HepG2 (cell line): ENCODE results near the gene PDGFB. TPM values are rescaled to one million over a fixed set of nuclear protein-coding genes. Genes with fewer than 3 reads are reported as not detected.

Source experiments
- CEBPG ChIP-seq: IDR thresholded peaks from 2 replicates; pipeline ENCODE4 v1.6.1; 2016
- ELF3 ChIP-seq: IDR thresholded peaks from 2 replicates; pipeline ENCODE4 v1.6.1; 2016; ENCODE audit warnings: missing genetic modification reagents, missing compliant biosample characterization
- ELF4 ChIP-seq: sonication (generic); formaldehyde crosslinking; IDR thresholded peaks from 2 replicates; pipeline ENCODE4 v1.5.0; 2020; ENCODE audit warnings: missing genetic modification reagents, mild to moderate bottlenecking, moderate library complexity, borderline replicate concordance
- HDAC2 ChIP-seq: sonication (generic); formaldehyde crosslinking; IDR thresholded peaks from 2 replicates; pipeline ENCODE4 v1.4.0; 2020; ENCODE audit warnings: missing genetic modification reagents
- HHEX ChIP-seq: IDR thresholded peaks from 2 replicates; pipeline ENCODE4 v1.6.1; 2016; ENCODE audit warnings: control low read depth
- HMG20A ChIP-seq: IDR thresholded peaks from 2 replicates; pipeline ENCODE4 v1.6.1; 2016; ENCODE audit warnings: borderline replicate concordance
- HNRNPK ChIP-seq: fragments of 200-400 bp; formaldehyde crosslinking; IDR thresholded peaks from 2 replicates; pipeline ENCODE4 v1.6.1; 2018; ENCODE audit warnings: low read length, low read depth, moderate library complexity, mild to moderate bottlenecking; ENCODE audit not compliant: poor library complexity, severe bottlenecking
- HOXD1 ChIP-seq: sonication (generic); formaldehyde crosslinking; IDR thresholded peaks from 2 replicates; pipeline ENCODE4 v1.5.0; 2020; ENCODE audit warnings: missing genetic modification reagents
- KMT2A ChIP-seq: sonication (generic); formaldehyde crosslinking; IDR thresholded peaks from 2 replicates; pipeline ENCODE4 v1.4.0; 2020; ENCODE audit warnings: missing genetic modification reagents
- MTF2 ChIP-seq: sonication (generic); formaldehyde crosslinking; IDR thresholded peaks from 2 replicates; pipeline ENCODE4 v1.5.0; 2020; ENCODE audit warnings: missing genetic modification reagents, borderline replicate concordance
- NFATC3 ChIP-seq: sonication (generic); formaldehyde crosslinking; IDR thresholded peaks from 2 replicates; pipeline ENCODE4 v1.5.1; 2020; ENCODE audit warnings: mild to moderate bottlenecking, missing genetic modification reagents
- NRL ChIP-seq: sonication (generic); formaldehyde crosslinking; IDR thresholded peaks from 2 replicates; pipeline ENCODE4 v1.5.0; 2020; ENCODE audit warnings: missing genetic modification reagents, mild to moderate bottlenecking, moderate library complexity, borderline replicate concordance
- ONECUT2 ChIP-seq: sonication (generic); formaldehyde crosslinking; IDR thresholded peaks from 2 replicates; pipeline ENCODE4 v1.4.0; 2020; ENCODE audit warnings: missing genetic modification reagents
- PHF21A ChIP-seq: sonication (generic); formaldehyde crosslinking; IDR thresholded peaks from 2 replicates; pipeline ENCODE4 v1.5.0; 2020; ENCODE audit warnings: mild to moderate bottlenecking, missing genetic modification reagents
- RBM39 ChIP-seq: fragments of 200-400 bp; formaldehyde crosslinking; IDR thresholded peaks from one replicate; pipeline ENCODE4 v1.6.1; 2018; ENCODE audit warnings: antibody characterized with exemption, mild to moderate bottlenecking, low read depth, low read length; ENCODE audit not compliant: poor library complexity, severe bottlenecking
- SATB2 ChIP-seq: sonication (generic); formaldehyde crosslinking; IDR thresholded peaks from 2 replicates; pipeline ENCODE4 v1.5.0; 2020; ENCODE audit warnings: missing genetic modification reagents
- SOX5 ChIP-seq: IDR thresholded peaks from 2 replicates; pipeline ENCODE4 v1.6.1; 2016; ENCODE audit warnings: borderline replicate concordance
- SP140L ChIP-seq: sonication (generic); formaldehyde crosslinking; IDR thresholded peaks from 2 replicates; pipeline ENCODE4 v1.4.0; 2020; ENCODE audit warnings: missing genetic modification reagents, borderline replicate concordance
- STAT5B ChIP-seq: sonication (generic); formaldehyde crosslinking; IDR thresholded peaks from 2 replicates; pipeline ENCODE4 v1.4.0; 2020; ENCODE audit warnings: missing genetic modification reagents
- ZNF10 ChIP-seq: sonication (generic); formaldehyde crosslinking; IDR thresholded peaks from 2 replicates; pipeline ENCODE4 v1.4.0; 2020; ENCODE audit warnings: mild to moderate bottlenecking, low read depth, missing genetic modification reagents, borderline replicate concordance
- ZNF138 ChIP-seq: sonication (generic); formaldehyde crosslinking; IDR thresholded peaks from 2 replicates; pipeline ENCODE4 v1.5.0; 2020; ENCODE audit warnings: mild to moderate bottlenecking, low read depth, missing genetic modification reagents
- ZNF333 ChIP-seq: sonication (generic); formaldehyde crosslinking; IDR thresholded peaks from 2 replicates; pipeline ENCODE4 v1.4.0; 2020; ENCODE audit warnings: mild to moderate bottlenecking, missing genetic modification reagents, borderline replicate concordance
- ZNF788 ChIP-seq: sonication (generic); formaldehyde crosslinking; IDR thresholded peaks from 2 replicates; pipeline ENCODE4 v1.5.0; 2020; ENCODE audit warnings: mild to moderate bottlenecking, missing genetic modification reagents, borderline replicate concordance
- ZSCAN25 ChIP-seq: sonication (generic); formaldehyde crosslinking; IDR thresholded peaks from 2 replicates; pipeline ENCODE4 v1.8.0; 2022; ENCODE audit warnings: mild to moderate bottlenecking, missing genetic modification reagents
- ZSCAN29 ChIP-seq: sonication (generic); formaldehyde crosslinking; conservative IDR thresholded peaks from 2 replicates; pipeline ENCODE4 v1.4.0; 2020; ENCODE audit warnings: mild to moderate bottlenecking, missing genetic modification reagents
- ZSCAN9 ChIP-seq: IDR thresholded peaks from 2 replicates; pipeline ENCODE4 v1.6.1; 2016; ENCODE audit warnings: borderline replicate concordance
- polyA plus RNA-seq, 8 experiments: library from polyadenylated mRNA; depleted of rRNA in 3 of 8; stranded (reverse) in 7 of 8; unstranded in 1 of 8; fragments of >200 nt; fragmentation: Illumina TruSeq in 4 of 8; extraction: Trizol in 4 of 8; gene quantifications; 2 replicates each; pipeline versions ENCODE4 v1.2.1 to v1.2.3, GENCODE V29; 2011 to 2016; ENCODE audit warnings: low read depth in 4 of 8, missing spikeins in 1 of 8, mixed read lengths in 1 of 8; ENCODE audit not compliant: insufficient read depth in 1 of 8
- total RNA-seq, 5 experiments: library from RNA; depleted of rRNA; stranded (reverse); fragments of >200 nt; fragmentation: Illumina TruSeq; extraction: Trizol; gene quantifications; 2 replicates each; pipeline ENCODE4 v1.2.3, GENCODE V29; 2016; ENCODE audit warnings: low read depth in 1 of 5
- TF ChIP-seq, protein P1 (sequence below): sonication (generic); formaldehyde crosslinking; IDR thresholded peaks from 2 replicates; pipeline ENCODE4 v1.5.1; 2020; ENCODE audit warnings: missing genetic modification reagents, mild to moderate bottlenecking, borderline replicate concordance
- TF ChIP-seq, protein P2 (sequence below): sonication (generic); formaldehyde crosslinking; IDR thresholded peaks from 2 replicates; pipeline ENCODE4 v1.8.1; 2023; ENCODE audit warnings: missing genetic modification reagents, mild to moderate bottlenecking, borderline replicate concordance
- TF ChIP-seq, protein P3 (sequence below): sonication (generic); formaldehyde crosslinking; IDR thresholded peaks from 2 replicates; pipeline ENCODE4 v1.9.0; 2022; ENCODE audit warnings: low read depth, missing genetic modification reagents

The PDGFB gene
- total and polyA plus RNA-seq, 2 of the 13 experiments (the other 11 are each of a cell fraction or from before 2014, with no cell fraction given) = 1.4 to 10.1 TPM

- TF ChIP-seq ZNF333 (CRISPR knock-in tag) (no peak), KMT2A (CRISPR knock-in tag) (no peak), SP140L (no peak), SATB2 (CRISPR knock-in tag) (no peak), ZNF788 (CRISPR knock-in tag) (peak; percentile 64; the same call in 1 of the 2 replicates), ELF3 (CRISPR knock-in tag) (peak; percentile 89), ZSCAN9 (CRISPR knock-in tag) (peak; percentile 60; the same call in 1 of the 2 replicates), ZNF10 (CRISPR knock-in tag) (no peak), MTF2 (no peak), CEBPG (CRISPR knock-in tag) (peak; percentile 50; the same call in 1 of the 2 replicates), RBM39 (no peak), HMG20A (CRISPR knock-in tag) (peak; percentile 81; the same call in 1 of the 2 replicates), NFATC3 (no peak), NRL (CRISPR knock-in tag) (no peak), ZSCAN29 (CRISPR knock-in tag) (0 out of 2 replicates have a peak, but pooled peaks have one; percentile 54), SOX5 (CRISPR knock-in tag) (peak; percentile 87; the same call in 1 of the 2 replicates), ZNF138 (no peak), HDAC2 (CRISPR knock-in tag) (peak; percentile 68), ZSCAN25 (CRISPR knock-in tag) (no peak), ONECUT2 (CRISPR knock-in tag) (no peak), HOXD1 (CRISPR knock-in tag) (no peak), PHF21A (CRISPR knock-in tag) (peak; percentile 87), STAT5B (CRISPR knock-in tag) (no peak), HNRNPK (no peak), ELF4 (CRISPR knock-in tag) (peak; percentile 43; the same call in 1 of the 2 replicates), HHEX (no peak)
- TF ChIP-seq, protein P1, sequence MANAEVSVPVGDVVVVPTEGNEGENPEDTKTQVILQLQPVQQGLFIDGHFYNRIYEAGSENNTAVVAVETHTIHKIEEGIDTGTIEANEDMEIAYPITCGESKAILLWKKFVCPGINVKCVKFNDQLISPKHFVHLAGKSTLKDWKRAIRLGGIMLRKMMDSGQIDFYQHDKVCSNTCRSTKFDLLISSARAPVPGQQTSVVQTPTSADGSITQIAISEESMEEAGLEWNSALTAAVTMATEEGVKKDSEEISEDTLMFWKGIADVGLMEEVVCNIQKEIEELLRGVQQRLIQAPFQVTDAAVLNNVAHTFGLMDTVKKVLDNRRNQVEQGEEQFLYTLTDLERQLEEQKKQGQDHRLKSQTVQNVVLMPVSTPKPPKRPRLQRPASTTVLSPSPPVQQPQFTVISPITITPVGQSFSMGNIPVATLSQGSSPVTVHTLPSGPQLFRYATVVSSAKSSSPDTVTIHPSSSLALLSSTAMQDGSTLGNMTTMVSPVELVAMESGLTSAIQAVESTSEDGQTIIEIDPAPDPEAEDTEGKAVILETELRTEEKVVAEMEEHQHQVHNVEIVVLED (CRISPR knock-in tag) = no peak
- TF ChIP-seq, protein P2, sequence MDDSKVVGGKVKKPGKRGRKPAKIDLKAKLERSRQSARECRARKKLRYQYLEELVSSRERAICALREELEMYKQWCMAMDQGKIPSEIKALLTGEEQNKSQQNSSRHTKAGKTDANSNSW (CRISPR knock-in tag) = no peak
- TF ChIP-seq, protein P3, sequence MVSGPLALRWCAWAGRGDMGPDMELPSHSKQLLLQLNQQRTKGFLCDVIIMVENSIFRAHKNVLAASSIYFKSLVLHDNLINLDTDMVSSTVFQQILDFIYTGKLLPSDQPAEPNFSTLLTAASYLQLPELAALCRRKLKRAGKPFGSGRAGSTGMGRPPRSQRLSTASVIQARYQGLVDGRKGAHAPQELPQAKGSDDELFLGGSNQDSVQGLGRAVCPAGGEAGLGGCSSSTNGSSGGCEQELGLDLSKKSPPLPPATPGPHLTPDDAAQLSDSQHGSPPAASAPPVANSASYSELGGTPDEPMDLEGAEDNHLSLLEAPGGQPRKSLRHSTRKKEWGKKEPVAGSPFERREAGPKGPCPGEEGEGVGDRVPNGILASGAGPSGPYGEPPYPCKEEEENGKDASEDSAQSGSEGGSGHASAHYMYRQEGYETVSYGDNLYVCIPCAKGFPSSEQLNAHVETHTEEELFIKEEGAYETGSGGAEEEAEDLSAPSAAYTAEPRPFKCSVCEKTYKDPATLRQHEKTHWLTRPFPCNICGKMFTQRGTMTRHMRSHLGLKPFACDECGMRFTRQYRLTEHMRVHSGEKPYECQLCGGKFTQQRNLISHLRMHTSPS (CRISPR knock-in tag) = peak; percentile 65; the same call in 1 of the 2 replicates
Measured at GRCh38 chr22:39174498-39175352, 70.1 kb downstream of the PDGFB start (continued).
